Pancreas (tissue), 10 donors: Measurements from ENCODE around the gene ELF3. TPM values are rescaled to one million over a fixed set of nuclear protein-coding genes. Genes with fewer than 3 reads are reported as not detected.
A peak's percentile ranks its signal among the peaks of the same experiment; 100 is the strongest.

Experiments used
- ATAC-seq, 4 donors: fragments of 200-7000 bp; cut with Tn5 transposase; one replicate each; pipeline versions ENCODE4 v1.8.0 to v1.9.1; 2020; ENCODE audit warnings: mild to moderate bottlenecking in 4 of 4, moderate library complexity in 4 of 4
- DNase-seq, 6 donors: peaks; one replicate each; pipeline ENCODE4 v3.0.0-alpha.2; 2020
- FAIRE-seq: peaks from 2 replicates; lab custom pipeline; 2012; peaks lifted over from hg19 to GRCh38; lab: Jason Lieb, UNC
- H3K27ac ChIP-seq, 4 donors: fragments of 200-600 bp; sonication (generic); 1 replicate in 3 of 4; 2 replicates in 1 of 4; pipeline versions ENCODE4 v1.5.0 to v1.8.0; 2020
- H3K27me3 ChIP-seq, 4 donors: fragments of 200-600 bp; one replicate each; pipeline ENCODE4 v1.8.0; 2021
- H3K36me3 ChIP-seq, 3 donors: fragments of 200-600 bp; sonication (generic) in 1 of 3; one replicate each; pipeline versions ENCODE4 v1.5.0 to v1.8.0; 2020 to 2021
- H3K4me1 ChIP-seq, 3 donors: fragments of 200-600 bp; one replicate each; pipeline ENCODE4 v1.8.0; 2021
- H3K4me3 ChIP-seq, 4 donors: fragments of 200-600 bp; sonication (generic) in 2 of 4; one replicate each; pipeline versions ENCODE4 v1.5.0 to v1.8.0; 2020 to 2021
- H3K9me3 ChIP-seq, 4 donors: fragments of 200-600 bp; one replicate each; pipeline ENCODE4 v1.8.0; 2021
- WGBS, 2 donors: extraction: QIAGEN DNeasy Blood & Tissue Kit; methylation state at CpG; one replicate each; pipeline ENCODE4 v1.1.7; 2013; 5-methylcytosine and 5-hydroxymethylcytosine counted together
- intact Hi-C, 3 donors: fragments of 100-400 bp; cut with DNase I; formaldehyde crosslinking; loops; one replicate each; pipeline versions ENCODE4 v1.11.1 to v1.14.2; 2022
- polyA plus RNA-seq, 2 donors: library from polyadenylated mRNA; stranded (reverse); fragments of 200-250 nt; gene quantifications; one replicate each; pipeline ENCODE4 v1.2.3, GENCODE V29; 2013
- total RNA-seq, 6 donors: library from RNA; stranded (reverse); fragmentation: NEBNext Ultra II Directional in 4 of 6; extraction: Animal tissue kit (Norgen Biotek cat#: 25700) in 4 of 6; gene quantifications; one replicate each; pipeline versions ENCODE4 v1.2.1 to v1.2.4, GENCODE V29; 2021 to 2023
- TF ChIP-seq, protein P1 (sequence below), 4 donors: fragments of 200-600 bp; sonication (generic) in 3 of 4; IDR thresholded peaks; one replicate each; pipeline versions ENCODE4 v1.5.0 to v1.8.0; 2021; ENCODE audit warnings: antibody characterized with exemption in 4 of 4
- donor health status: healthy with polysubstance abuse.
- donor health status: DM: no; HTN: no; CAD: no; lungs with moderate emphysema.
- donor health status: DM: no; HTN: no; CAD: no.
- donor health status: control.
- donor health status: control.
- donor health status: Bipolar disorder and iron deficiency.
- donor health status: DM: yes; HTN: yes; CAD: no.
- donor health status: DM: no; HTN: no; CAD: no.
- donor health status: DM: no; HTN: no; CAD: no.
- donor health status: DM: yes; HTN: yes; CAD: no.

The ELF3 gene
- total and polyA plus RNA-seq, 8 donors, result 99.3 to 447 (median 211) TPM

DNA sequence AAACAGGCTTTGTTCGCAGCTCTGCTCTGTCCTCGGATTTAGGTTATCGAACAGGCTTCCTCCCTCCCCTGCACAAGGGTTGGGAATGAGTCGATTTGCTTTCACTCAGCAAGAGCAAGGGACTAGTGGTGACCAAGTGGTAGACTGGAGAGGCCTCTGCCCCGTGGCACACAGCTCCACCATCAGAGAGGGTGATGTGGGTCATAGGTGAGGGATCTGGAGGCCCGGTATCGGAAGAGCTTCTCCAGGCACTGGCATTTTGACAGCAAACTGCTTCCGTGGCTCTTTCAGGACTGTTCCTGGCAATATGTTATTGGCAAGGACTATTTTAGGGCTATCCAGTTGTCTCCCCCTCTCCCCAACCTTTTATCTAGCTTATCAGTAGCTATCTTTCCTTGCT, 3.1 kb upstream of the ELF3 start:
- ATAC-seq, result no peak
- Histone ChIP-seq H3K27me3 (no peaks in the 10 kb centered on the region), H3K36me3 (peaks cover 0 to 28% (median 14%) of the 10 kb centered on the region in 3 donors), H3K4me1 (peaks cover 5 to 17% (median 12%) of the 10 kb centered on the region in 3 donors), H3K4me3 (peak overlapping the region in 2 of 4 donors; percentile 14 to 83), H3K27ac (peak overlapping the region; percentile 49 to 97 (median 71)), H3K9me3 (no peaks in the 10 kb centered on the region)
- intact Hi-C loops, result loop anchor here in 1 of 3 donors (10.0 kb wide), 1 partner anchor 107 kb away; no protein-coding TSS in a partner anchor
- no peak for FAIRE-seq
- WGBS, 2 donors, result 49 to 56% methylated on average over 8 of the region's 8 CpGs
- TF ChIP-seq, protein P1, sequence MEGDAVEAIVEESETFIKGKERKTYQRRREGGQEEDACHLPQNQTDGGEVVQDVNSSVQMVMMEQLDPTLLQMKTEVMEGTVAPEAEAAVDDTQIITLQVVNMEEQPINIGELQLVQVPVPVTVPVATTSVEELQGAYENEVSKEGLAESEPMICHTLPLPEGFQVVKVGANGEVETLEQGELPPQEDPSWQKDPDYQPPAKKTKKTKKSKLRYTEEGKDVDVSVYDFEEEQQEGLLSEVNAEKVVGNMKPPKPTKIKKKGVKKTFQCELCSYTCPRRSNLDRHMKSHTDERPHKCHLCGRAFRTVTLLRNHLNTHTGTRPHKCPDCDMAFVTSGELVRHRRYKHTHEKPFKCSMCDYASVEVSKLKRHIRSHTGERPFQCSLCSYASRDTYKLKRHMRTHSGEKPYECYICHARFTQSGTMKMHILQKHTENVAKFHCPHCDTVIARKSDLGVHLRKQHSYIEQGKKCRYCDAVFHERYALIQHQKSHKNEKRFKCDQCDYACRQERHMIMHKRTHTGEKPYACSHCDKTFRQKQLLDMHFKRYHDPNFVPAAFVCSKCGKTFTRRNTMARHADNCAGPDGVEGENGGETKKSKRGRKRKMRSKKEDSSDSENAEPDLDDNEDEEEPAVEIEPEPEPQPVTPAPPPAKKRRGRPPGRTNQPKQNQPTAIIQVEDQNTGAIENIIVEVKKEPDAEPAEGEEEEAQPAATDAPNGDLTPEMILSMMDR (IDR thresholded peaks at IDR 0.05), result no peak
- DNase-seq, result no peak

DNA sequence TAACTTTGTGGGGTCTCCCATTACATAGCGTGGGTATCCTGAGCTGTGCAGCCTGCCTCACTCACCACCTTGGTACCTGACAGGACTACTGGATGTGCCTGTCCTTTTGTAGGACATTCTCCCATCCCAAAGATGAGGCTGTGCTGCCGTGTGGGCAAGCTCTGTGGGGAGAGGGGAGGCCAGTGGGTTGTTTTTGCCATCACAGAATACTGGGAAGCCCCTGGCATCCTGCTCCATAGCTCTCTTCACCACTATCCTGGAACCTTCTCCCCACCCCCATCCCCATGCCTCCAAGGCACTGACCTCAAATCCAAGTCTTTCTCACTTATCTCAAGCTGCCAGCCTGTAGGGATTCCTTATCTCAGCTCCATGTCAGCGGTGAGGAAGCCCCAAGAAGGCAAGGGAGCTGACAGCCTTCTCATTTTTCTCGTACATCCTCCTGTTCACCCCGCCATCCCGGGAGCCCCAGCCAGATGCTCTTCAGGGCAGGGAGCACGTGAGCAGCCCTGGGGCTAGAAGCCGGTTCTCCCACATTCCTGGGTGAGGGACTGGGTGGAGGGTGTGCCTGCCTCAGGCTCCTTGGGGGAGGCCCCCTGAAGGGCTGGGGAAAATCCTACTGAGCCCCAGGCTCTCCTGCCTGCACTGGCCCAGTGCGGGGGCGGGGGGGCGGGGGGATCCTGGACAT, 2.4 kb upstream of the ELF3 start:
- peak; percentile 69 to 88 (median 80) for DNase-seq
- ATAC-seq, result peak; percentile 18 to 36 (median 22)
- WGBS, 2 donors, result 31 to 33% methylated on average over 8 to 10 of the region's 11 CpGs
- H3K4me3 ChIP-seq, result peak overlapping the region in 2 of 4 donors; percentile 14 to 83
- H3K27me3 ChIP-seq, result no peaks in the 10 kb centered on the region
- TF ChIP-seq, protein P1 (IDR thresholded peaks at IDR 0.05), result no peak
- peaks cover 0 to 31% (median 14%) of the 10 kb centered on the region in 3 donors for H3K36me3 ChIP-seq
- H3K9me3 ChIP-seq, result no peaks in the 10 kb centered on the region
- H3K27ac ChIP-seq, result peak overlapping the region; percentile 51 to 97 (median 78)
- intact Hi-C loops, result loop anchor here in 1 of 3 donors (10.0 kb wide), 1 partner anchor 107 kb away; no protein-coding TSS in a partner anchor
- peaks cover 5 to 17% (median 12%) of the 10 kb centered on the region in 3 donors for H3K4me1 ChIP-seq
- FAIRE-seq, result no peak

DNA sequence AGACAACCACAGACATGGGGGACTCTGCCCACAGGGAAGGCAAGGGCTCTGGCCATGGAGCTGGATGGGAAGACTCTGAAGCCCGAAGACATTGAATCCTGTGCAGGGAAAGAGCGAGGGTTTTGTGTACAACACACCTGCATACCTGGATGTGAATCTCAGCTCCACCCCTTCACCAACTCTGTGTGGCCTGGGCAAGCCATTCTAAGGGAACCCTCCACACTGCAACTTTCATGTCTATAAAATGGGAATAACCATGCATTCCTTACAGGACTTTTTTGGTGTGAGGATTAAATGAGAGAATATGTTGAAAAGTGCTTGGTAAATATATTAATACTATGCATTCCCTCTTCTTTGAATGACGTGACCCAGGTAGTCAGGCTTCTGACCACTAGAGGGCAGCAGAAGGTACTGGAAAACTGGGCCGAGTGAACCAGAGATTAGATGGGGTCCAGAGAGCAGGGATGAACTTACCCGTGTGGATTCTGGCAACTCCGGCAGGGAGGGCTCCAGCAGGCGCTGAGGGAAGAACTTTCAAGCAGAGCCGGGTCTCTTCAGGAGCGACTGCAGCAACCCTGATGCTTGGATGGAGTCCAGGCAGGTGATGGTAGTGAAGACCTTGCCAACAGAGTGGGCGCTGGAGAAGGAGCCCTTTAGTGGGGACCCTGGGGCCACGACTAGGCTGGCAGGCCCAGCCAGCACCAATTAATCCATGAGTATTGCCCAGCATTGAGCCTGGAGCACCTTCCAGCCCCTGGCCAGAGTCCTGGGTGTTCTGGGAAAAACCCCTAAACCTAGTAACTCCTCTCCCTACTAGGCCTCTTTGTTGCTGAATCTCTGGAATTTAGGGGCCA, 834 bp upstream of the ELF3 start:
- intact Hi-C loops, result loop anchor here in 2 of 3 donors (5.0 to 10.0 kb wide), 2 partner anchors 98 to 105 kb away; no protein-coding TSS in a partner anchor

GRCh38 chr1:202011994-202012393, 1.6 kb downstream of the ELF3 start:
- peaks cover 5 to 48% (median 13%) of the 10 kb centered on the region in 3 donors for H3K36me3 ChIP-seq
- ATAC-seq (no peak), FAIRE-seq (no peak), DNase-seq (peak; percentile 39 to 82 (median 52))
- WGBS, 2 donors, result 19 to 22% methylated on average over 11 of the region's 11 CpGs
- TF ChIP-seq, protein P1 (IDR thresholded peaks at IDR 0.05), result no peak
- peak overlapping the region; percentile 61 to 96 (median 76) for H3K4me3 ChIP-seq
- peak overlapping the region; percentile 84 to 97 (median 92) for H3K27ac ChIP-seq
- H3K9me3 ChIP-seq, result no peaks in the 10 kb centered on the region
- intact Hi-C loops, result loop anchor here in 1 of 3 donors (5.0 kb wide), 1 partner anchor 95 kb away; no protein-coding TSS in a partner anchor
- H3K4me1 ChIP-seq, result peaks cover 26 to 43% (median 28%) of the 10 kb centered on the region in 3 donors
- H3K27me3 ChIP-seq, result no peaks in the 10 kb centered on the region

More for the DNA sequence above, 834 bp upstream of the ELF3 start:
- Histone ChIP-seq H3K27ac (peak overlapping the region; percentile 80 to 97 (median 88)), H3K4me3 (peak overlapping the region in 2 of 4 donors; percentile 17 to 83), H3K4me1 (peaks cover 7 to 24% (median 12%) of the 10 kb centered on the region in 3 donors), H3K27me3 (no peaks in the 10 kb centered on the region), H3K36me3 (peaks cover 0 to 30% (median 17%) of the 10 kb centered on the region in 3 donors), H3K9me3 (no peaks in the 10 kb centered on the region)
- DNase-seq (peak; percentile 74 to 89 (median 80)), ATAC-seq (peak; percentile 61 to 72 (median 65)), FAIRE-seq (peak; percentile 26)
- TF ChIP-seq, protein P1 (IDR thresholded peaks at IDR 0.05), result peak; percentile 83 to 91 (median 86)
- 6 to 10% methylated on average over 11 of the region's 11 CpGs for WGBS, 2 donors
